Measurements from ENCODE around the gene HAUS7.
"Not testable (repeated sequence)": the region's sequence is repeated elsewhere in the genome, so short reads cannot be mapped to it uniquely, and the experiment has no call there.

HAUS7 gene

GRCh38 chrX:153409414-153410101 is 60.8 kb downstream of the HAUS7 start:
- DNase-seq (ENCODE audit: low spot score) = no peak

GRCh38 chrX:153408871-153409351 is 61.5 kb downstream of the HAUS7 start:
- no peak for DNase-seq (ENCODE audit: low spot score)

- DNase-seq (ENCODE audit: low spot score) = no peak
Observed at GRCh38 chrX:153408221-153408721, 62.1 kb downstream of the HAUS7 start.

- DNase-seq (ENCODE audit: low spot score) = no peak
Observed at GRCh38 chrX:153407736-153408135, 62.6 kb downstream of the HAUS7 start.

- no peak for DNase-seq (ENCODE audit: low spot score)
Observed at GRCh38 chrX:153406903-153407302, 63.5 kb downstream of the HAUS7 start.

GRCh38 chrX:153406011-153406410 is 64.4 kb downstream of the HAUS7 start:
- DNase-seq (ENCODE audit: low spot score) = no peak

GRCh38 chrX:153405426-153405825 is 65.0 kb downstream of the HAUS7 start:
- no peak for DNase-seq (ENCODE audit: low spot score)

GRCh38 chrX:153404333-153404732 is 66.0 kb downstream of the HAUS7 start:
- DNase-seq (ENCODE audit: low spot score) = not testable (repeated sequence)

GRCh38 chrX:153401133-153401764 is 69.1 kb downstream of the HAUS7 start, which contains the start of gene PNMA6E:
Gene PNMA6E, minus strand, starts transcription at chrX:153401350. Its CDS starts 2,501 bp downstream, at chrX:153398849.
- DNase-seq (ENCODE audit: low spot score) = no peak

GRCh38 chrX:153400146-153401132 is 69.9 kb downstream of the HAUS7 start:
- DNase-seq (ENCODE audit: low spot score) = peak; percentile 5

- no peak for DNase-seq (ENCODE audit: low spot score)
Observed at GRCh38 chrX:153398275-153398960, 72.0 kb downstream of the HAUS7 start.
